ENCODE data around the gene WFIKKN2. TPM values are rescaled to one million over a fixed set of nuclear protein-coding genes. Genes with fewer than 3 reads are reported as not detected.
"Not testable (repeated sequence)": the region's sequence is repeated elsewhere in the genome, so short reads cannot be mapped to it uniquely, and the experiment has no call there.

The WFIKKN2 gene
- total RNA-seq, 4 donors from 2014 or later, result 0.73 to 6.0 TPM; not detected in 2

DNA sequence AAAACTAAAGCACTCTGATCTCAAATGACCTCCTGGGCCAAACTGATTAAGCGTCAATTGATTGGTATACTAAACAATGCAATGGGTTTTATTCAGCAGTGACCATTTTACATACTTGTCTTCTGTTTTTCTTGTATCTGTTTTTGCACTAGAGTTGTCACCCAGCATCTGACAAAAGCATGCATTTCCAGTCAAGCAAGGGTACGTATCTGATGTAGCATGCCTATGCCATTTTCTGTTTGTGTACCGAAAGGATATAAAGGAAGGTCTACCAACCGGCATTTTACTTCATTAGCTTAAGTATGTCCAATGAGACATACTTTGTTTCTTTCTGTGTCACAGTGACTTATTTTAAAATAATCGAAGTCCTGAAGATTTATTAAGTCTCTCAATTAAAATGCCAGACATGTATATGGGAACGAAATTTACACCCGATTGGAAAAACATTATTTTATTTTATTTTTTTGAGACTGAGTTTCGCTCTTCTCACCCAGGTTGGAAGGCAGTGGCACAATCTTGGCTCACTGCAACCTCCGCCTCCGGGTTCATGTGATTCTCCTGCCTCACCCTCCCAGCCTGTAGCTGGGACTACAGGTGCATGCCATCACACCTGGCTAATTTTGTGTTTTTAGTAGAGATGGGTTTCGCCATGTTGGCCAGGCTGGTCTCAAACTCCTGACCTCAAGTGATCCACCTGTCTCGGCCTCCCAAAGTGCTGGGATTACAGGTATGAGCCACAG, 23.3 kb downstream of the WFIKKN2 start:
- H3K27me3 ChIP-seq, result no peaks in the 10 kb centered on the region
- no peaks in the 10 kb centered on the region for H3K9me3 ChIP-seq
- no peak for TF ChIP-seq POLR2A (IDR thresholded peaks at IDR 0.05)
- TF ChIP-seq CTCF (IDR thresholded peaks at IDR 0.05), result no peak
- no peak overlapping the region for H3K27ac ChIP-seq
- no peak for DNase-seq
- peaks cover 0 to 5% of the 10 kb centered on the region in 2 donors for H3K4me1 ChIP-seq
- intact Hi-C loops (cut with DNase I; ENCODE audit: low total_unique reads), result no loop called here
- no peaks in the 10 kb centered on the region for H3K36me3 ChIP-seq
- H3K4me3 ChIP-seq, result no peak overlapping the region

- H3K27me3 ChIP-seq; H3K27ac ChIP-seq; H3K36me3 ChIP-seq; H3K4me3 ChIP-seq; intact Hi-C loops (cut with DNase I; ENCODE audit: low total_unique reads); H3K9me3 ChIP-seq; H3K4me1 ChIP-seq; DNase-seq: not testable (repeated sequence)
Observed at GRCh38 chr17:50859727-50860126, 24.3 kb downstream of the WFIKKN2 start.

DNA sequence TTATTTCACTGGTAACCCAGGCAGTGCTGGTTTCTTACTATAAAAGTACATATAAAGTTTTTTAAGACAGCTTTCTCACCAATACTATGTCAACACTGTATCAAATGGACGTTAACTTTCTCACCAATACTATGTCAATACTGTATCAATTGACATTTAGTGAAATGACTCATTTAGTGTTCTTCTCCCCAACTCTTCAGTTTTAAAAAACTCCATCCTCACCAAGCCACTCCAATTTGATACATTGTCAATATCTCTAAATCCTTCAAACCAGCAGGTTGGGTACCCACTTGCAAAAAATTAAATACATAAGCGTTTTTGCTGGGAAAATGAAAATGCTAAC, 25.9 kb downstream of the WFIKKN2 start:
- no peaks in the 10 kb centered on the region for H3K27me3 ChIP-seq
- H3K9me3 ChIP-seq, result no peaks in the 10 kb centered on the region
- no peak overlapping the region for H3K4me3 ChIP-seq
- no peak for TF ChIP-seq CTCF (IDR thresholded peaks at IDR 0.05)
- TF ChIP-seq POLR2A (IDR thresholded peaks at IDR 0.05), result no peak
- intact Hi-C loops (cut with DNase I; ENCODE audit: low total_unique reads), result no loop called here
- H3K27ac ChIP-seq, result peak overlapping the region; percentile 42 to 99
- no peak for DNase-seq
- no peaks in the 10 kb centered on the region for H3K36me3 ChIP-seq
- H3K4me1 ChIP-seq, result peaks cover 0 to 5% of the 10 kb centered on the region in 2 donors

GRCh38 chr17:50861822-50862528, 26.6 kb downstream of the WFIKKN2 start:
- peaks cover 0 to 5% of the 10 kb centered on the region in 2 donors for H3K4me1 ChIP-seq

GRCh38 chr17:50863221-50863843, 27.9 kb downstream of the WFIKKN2 start:
- Histone ChIP-seq H3K9me3 (no peaks in the 10 kb centered on the region), H3K4me1 (peaks cover 0 to 5% of the 10 kb centered on the region in 2 donors), H3K27ac (peak overlapping the region; percentile 99), H3K27me3 (no peaks in the 10 kb centered on the region), H3K36me3 (no peaks in the 10 kb centered on the region), H3K4me3 (peak overlapping the region in 1 of 2 donors; percentile 10)
- DNase-seq, result no peak
- intact Hi-C loops (cut with DNase I; ENCODE audit: low total_unique reads), result no loop called here
- TF ChIP-seq CTCF (IDR thresholded peaks at IDR 0.05) (peak; percentile 23 to 43 (median 36)), POLR2A (IDR thresholded peaks at IDR 0.05) (no peak)

More at GRCh38 chr17:50861822-50862528, 26.6 kb downstream of the WFIKKN2 start:
- Histone ChIP-seq H3K4me3 (no peak overlapping the region), H3K36me3 (no peaks in the 10 kb centered on the region), H3K27me3 (no peaks in the 10 kb centered on the region), H3K9me3 (no peaks in the 10 kb centered on the region), H3K27ac (peak overlapping the region; percentile 42 to 99)
- intact Hi-C loops (cut with DNase I; ENCODE audit: low total_unique reads), result no loop called here
- DNase-seq, result no peak
- no peak for TF ChIP-seq CTCF (IDR thresholded peaks at IDR 0.05)
- no peak for TF ChIP-seq POLR2A (IDR thresholded peaks at IDR 0.05)

All from uterus (tissue), 4 donors.